Endometrial microvascular endothelial cells (primary cell): Measurements from ENCODE around the gene ATP2A3. TPM values are rescaled to one million over a fixed set of nuclear protein-coding genes. Genes with fewer than 3 reads are reported as not detected.

Source experiments
- in situ Hi-C: cut with HindIII; loops from 2 replicates; pipeline ENCODE4 v1.10.0; 2017; ENCODE audit warnings: low sequenced_read_pairs, low pct_unique_long_range_greater_than_20kb; ENCODE audit errors: inconsistent ontology term
- total RNA-seq: library from RNA; depleted of rRNA; stranded (reverse); fragments of >200 nt; gene quantifications from one replicate; pipeline ENCODE4 v1.2.3, GENCODE V29; 2015; ENCODE audit errors: inconsistent ontology term

Gene ATP2A3
- 0.84 TPM for total RNA-seq

DNA sequence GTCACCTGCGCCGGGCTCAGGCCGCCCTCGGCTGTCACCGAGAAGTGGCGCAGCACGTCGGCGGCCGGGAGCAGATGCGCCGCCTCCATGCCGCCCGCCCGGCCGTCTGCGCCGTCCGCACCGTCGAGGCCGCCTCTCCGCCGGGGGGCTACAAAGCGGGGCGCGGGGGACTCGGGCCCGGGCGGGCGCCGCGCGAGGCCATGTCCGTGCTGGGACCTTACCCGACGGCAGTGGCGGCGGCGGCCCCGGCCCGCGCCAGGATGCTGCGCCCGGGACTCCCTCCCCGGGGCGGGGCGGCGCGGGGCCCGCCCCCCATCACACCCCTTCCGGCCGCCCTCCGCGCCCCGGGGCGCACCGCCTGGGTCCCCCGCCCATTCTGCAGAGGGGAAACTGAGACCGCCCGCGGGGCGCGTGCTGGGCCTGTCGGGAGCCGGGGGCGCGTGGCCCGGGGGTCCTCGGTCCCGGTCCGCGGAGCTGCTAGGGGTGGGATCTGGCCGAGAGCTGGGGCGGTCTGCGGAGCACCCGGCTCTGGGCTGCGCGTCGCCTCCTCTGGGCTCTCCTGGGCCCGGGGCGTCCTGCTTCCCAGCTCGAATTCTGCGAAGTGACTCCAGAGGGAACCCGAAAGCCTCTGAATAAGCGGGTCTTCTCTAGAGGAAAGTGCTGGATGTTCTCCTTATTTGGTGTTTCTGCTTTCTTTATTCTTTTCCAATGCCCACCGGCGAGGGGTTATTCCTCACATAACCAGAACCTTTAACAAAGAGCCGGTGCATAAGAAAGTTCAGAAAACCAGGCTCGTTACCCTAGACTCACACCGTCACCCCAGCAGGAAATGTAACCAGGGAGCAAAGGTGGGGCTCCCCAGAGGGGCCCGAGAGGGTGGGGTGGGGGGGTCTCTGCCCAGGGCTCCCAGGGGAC, at the start of gene ATP2A3:
Gene ATP2A3 (minus strand): TSS at position 235 of the 915 bp plus-strand sequence. CDS start 146 bp downstream, at position 89.
- in situ Hi-C loops = no loop called here

DNA sequence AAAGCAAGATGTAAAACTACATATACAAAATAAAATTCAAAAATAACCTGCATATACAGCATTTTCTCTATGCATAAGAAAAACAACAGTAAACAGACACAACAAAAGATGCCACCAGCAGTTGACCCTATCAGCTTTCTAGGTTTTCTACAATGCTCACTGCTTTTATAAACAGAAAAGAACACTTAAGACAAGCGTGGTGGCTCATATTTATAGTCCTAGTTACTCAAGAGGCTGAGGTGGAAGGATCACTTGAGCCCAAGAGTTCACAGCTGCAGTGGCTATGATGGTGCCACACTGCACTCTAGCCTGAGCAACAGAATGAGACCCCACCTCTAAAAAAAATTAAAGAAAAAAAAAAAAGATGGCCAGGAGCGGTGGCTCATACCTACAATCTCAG, 46.5 kb upstream of the ATP2A3 start:
- in situ Hi-C loops = no loop called here

DNA sequence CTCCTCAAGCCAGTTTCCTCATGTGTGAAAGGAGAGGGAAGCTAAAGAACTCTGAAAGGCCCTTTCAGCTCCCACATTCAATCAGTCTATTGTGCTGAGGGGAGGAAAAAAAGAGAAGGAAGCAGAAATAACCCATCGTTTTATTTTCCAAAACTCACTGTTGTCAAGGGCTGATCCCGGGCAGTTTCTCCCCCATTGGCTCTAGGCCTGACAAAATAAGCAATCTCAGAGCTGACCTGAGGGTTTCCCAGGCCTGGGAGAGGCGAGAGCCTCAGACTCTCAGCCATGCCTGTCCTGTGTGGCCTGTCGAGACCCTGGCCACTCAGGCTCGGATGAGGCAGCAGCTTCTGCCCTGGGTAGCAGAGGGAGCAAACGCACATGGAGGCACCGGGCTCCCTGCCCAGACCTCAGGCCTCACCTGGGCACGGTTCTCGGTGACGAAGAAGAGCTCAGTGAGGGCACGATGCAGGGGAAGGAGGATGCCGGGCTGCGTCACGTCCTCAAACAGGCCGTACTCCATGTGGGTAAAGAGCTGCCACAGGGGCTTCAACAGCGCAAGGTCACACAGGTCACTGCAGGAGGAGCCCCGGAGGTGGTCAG, 45.0 kb upstream of the ATP2A3 start:
- in situ Hi-C loops = no loop called here

DNA sequence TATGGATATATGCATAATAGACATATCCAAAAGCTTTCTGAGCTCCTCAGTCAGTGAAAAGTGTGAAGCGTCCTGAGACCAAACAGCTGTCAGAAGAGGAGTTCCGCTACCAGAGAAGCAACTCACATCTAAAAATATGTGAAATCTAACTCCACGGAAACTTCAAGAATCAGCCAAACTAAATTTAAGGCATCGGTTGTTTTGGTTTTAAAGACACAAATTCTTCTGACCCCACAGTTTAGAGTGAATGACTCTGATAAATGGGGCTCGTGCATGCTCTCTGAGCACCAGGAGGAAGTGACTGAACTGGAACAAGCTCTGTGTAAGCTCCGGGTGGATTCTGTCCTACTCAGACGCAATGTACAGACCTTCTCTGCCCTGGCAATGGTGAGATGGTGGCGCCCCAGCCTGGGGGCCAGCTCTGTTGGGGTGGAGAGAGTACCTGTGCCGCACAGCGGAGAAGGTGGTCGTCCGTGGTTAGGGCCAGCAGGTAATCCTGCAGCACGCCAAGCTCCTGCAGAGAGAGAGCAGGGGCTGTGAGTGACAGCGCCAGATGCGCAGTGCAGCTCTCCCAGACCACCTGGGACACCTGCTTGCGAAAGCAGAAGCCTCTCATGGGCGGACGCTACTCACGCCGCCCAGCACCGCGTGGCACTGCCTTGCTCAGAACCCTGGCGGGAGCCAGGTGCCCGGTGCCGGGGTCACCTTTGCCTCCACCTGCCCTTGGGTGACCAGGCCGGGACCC, 44.4 kb upstream of the ATP2A3 start:
- in situ Hi-C loops = no loop called here

DNA sequence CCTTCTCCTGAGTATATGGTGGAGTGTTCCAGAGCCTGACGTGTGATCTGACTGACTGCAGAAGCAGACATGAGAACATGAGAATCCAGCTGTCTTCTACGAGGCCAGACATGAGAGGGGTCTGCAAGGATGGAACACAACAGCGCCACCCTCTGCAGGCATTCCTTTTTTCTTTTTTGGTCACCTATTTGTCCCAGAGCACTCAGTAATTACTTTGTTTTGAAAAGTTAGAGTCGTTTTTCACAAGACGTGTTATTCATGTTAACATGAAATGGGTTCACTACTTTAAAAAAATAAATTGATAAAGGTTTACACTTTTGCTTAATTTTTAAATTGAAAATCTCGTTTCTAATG, 43.8 kb upstream of the ATP2A3 start:
- in situ Hi-C loops = no loop called here

DNA sequence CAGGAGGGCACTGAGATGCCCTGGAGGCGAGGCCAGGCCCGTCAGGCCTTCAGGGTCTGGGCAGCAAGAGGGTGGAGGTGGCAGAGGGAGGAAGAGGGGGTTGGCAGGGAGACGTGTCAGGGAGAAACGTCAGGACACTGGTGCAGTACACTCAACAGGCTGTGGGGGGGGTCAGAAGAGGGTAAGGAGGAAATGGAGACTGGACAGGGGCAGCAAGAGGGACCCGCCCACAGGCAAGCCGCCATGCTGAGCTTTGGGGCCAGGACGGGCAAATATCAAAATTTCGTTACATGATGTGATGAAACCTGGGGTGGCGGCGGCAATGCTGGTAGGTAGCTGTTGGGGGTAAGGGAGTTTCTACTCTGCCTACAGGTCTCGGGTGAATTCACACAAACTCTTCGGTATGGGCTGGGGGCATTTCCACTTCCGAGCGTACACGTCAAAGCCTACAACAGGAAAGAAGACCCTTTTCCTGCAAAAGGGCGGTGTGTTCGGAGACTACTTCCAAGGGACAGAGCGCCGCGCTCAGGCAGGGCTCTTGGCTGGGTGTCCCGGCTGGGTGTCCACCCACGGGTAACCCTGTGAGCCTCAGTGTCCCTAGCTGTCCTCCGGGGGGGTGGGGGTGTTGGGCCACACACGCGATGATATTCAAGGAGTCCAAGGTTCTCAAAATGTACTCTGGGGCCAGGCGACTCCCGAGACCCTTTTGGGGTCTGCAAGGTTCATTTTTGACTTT, 43.3 kb upstream of the ATP2A3 start:
- in situ Hi-C loops = no loop called here

DNA sequence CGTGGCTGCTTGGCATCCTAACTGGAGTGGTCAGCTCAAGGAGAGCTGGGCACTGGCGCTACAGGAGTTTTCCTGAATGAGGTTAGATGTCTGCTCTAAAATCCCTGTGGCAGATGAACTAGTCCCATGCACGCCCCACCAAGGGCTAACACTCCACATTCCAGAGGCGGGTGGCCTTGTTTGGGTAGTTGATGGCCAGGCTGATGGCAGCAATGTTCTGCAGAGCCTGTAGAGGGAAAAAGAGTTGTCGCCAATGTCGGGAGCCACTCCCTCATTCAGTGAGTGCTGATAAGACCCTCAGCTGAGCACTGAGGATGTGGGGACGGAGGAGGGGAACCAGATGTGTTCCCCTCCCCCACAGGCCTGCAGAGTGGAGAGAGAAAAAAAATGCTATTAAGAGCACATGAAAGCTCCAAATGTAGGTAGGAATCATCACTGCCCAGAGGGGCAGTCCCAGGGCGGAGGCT, 42.5 kb upstream of the ATP2A3 start:
- in situ Hi-C loops = no loop called here

DNA sequence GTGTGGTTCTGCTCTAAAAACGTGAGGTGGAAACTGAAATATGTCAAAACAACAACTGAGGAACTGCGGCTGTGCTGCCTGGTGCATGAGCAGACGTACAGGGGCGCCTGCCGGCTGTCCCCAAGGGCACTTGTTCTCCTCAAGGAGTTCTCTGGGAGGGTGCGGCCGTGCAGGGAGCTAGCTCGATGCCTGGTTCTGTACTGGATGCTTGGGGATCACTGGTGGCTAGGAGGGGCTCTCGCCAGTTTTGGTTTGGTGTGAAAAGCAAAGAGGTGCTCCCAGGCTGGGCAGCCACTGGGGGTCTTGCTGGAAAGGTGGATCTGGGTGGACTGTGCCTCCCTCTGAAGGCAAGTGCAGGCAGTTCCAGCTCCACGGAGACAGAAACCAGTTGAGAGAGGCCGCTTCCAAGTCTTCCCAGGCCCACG, 41.9 kb upstream of the ATP2A3 start:
- in situ Hi-C loops = no loop called here

DNA sequence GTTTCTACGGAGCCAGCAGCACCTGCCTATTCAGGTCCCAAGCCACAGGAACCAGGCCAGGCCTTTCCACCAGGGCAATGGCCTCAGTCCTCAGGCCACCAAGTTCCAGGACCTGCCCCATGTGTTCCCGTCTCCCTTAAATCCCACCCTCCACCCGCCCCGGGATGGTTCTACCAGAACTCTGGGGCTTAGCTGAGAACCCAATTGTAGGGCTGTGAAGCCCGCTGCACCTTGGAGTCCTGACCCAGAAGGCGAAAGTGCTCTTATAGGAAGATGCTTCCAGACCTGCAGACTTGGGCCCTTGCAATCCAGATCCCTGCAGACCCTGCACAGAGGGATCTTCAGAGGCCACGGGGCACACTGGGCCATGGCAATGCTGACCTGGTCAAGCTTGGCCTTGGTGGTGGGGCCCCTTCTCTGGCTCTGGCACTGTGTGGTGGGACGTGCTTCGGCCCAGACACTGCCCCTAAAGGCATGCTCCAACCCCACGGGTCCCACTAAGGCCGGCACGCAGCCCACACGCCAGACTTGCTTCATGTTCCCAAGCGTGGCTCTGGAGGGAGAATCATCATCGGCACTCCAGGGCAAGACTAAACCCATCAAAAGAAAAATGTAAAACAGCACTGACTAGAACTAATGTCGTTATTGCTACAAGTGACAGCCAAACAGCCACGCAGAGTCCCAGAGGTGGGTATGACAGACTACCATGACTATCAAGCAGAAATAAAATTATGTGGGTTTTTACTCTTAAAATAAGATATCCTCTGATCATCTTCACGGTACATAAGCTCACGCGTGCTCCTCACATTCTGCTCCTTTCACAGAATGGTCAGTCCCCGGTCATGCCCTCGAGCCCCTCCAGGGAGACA, 41.3 kb upstream of the ATP2A3 start:
- in situ Hi-C loops = no loop called here

DNA sequence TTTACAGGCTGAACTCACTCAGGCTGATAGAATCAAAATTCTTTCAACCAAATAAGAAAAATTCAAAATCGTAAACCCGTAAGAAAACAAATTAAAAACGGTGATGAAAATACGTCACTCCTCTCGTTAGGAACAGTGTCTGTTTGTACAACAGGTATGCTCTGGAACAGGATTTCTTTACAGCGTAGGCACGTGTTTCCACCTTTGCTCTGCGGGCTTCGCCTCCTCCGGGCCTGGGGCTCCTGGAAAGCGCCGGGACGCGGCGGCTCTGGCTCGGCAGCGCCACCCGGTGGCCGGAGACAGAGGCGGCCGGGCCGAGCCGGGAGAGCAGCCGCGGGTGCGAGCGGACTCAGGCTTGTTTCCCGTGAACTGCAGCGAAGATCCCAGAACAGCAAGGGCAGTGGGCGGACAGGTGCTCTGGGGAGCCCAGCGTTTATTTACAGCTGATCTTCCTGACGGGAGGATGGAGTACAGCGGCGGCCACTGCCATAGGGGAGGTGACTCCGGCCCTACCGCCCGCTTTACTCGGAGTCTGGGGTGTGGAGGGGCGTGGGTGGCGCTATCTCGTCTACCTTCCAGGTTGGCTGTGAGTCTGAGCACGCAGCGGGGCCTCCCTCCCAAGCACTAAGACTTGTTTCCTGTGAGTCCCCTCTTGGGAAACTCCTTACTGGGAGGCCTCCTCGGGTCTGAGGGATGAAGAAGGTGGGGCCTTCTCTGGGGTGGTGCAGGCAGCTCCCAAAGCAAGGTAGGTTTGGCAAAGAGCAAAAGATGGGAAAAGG, 40.5 kb upstream of the ATP2A3 start:
- in situ Hi-C loops = no loop called here

DNA sequence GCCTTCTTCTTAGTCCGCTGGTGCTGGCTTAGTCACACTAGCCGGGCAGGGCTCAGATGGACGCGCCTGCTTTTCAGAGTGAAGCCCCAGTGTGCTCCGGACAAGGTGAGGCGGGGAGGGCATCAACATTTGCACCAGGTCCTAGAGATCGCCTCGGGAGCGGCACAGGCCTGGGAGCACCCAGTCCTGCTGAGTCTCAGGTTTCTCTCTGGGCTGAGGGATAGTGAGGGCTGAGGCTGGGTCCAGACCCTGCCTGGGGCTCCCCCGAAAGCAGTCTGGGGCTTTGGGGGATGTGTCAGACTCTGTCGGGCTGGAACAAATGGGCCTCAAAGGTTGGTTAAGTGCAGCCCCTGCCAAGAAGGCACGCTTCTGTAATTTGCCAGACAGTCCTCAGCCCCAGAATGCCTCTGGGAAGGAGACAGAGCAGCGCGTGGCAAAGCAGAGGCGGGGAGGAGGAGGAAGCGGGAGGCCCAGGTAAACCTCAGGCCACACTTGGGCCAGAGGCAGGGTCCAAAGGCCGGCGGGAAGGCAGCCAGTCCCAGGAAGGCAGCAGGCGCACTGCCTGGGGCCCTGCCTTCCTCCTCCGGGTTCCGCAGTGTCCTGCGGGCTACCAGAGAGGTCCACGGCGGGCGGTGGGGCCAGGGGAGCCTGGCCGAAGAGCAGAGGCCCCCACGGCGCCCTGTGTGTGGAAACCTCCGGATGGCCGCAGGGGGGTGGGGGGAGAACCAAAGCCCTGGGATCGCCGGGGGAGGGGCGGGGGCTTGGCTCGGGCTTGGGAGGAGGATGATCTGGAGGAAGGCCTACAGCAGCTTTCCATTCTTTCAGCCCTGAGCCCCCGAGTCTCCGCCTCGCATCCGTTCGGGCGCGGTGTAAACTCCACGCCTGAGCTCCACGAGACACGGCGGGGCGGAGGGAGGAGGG, 39.5 kb upstream of the ATP2A3 start:
- in situ Hi-C loops = no loop called here

DNA sequence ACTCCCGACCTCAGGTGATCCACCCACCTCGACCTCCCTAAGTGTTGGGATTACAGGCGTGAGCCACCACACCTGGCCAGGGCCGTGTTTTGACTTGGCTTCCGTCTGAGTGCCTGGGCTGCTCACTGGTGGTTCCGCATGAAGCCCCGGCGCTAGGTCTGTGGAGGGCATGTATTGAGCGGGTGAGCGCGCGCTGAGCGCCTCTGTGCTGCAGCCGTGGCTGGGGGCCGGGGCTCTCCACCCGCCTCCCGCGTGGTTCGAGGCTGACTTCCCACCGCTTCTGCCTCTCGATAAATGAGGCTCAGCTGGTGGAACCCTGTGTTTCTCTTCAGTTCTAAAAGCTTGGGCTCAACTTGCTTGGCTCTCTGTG, 38.9 kb upstream of the ATP2A3 start:
- in situ Hi-C loops = no loop called here

DNA sequence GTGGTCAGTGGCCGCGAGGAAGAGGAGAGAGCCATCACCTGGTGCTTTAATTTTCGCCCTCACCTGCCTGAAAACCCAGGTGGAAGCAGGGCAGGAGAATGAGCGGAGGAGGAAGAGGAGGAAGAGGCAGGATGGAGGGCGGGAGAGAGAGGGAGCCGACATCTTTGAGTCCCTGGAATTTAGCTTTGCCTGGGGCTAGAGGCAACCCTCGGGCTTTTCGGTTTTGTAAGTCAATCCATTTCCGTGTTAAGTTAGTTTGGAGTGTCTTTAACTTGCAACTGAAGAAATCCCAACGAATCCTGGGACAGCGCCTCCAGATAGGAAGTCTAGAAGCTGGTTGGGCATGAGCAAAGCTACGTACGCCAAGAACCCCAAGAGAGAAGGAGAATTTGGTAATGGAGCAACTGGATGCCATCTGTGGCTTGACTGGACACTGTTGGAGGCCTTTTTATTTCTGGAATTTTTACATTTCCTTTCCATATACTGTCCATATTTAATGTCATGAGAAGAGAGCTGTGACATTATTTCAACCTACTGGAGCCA, 36.9 kb upstream of the ATP2A3 start:
- in situ Hi-C loops = no loop called here

DNA sequence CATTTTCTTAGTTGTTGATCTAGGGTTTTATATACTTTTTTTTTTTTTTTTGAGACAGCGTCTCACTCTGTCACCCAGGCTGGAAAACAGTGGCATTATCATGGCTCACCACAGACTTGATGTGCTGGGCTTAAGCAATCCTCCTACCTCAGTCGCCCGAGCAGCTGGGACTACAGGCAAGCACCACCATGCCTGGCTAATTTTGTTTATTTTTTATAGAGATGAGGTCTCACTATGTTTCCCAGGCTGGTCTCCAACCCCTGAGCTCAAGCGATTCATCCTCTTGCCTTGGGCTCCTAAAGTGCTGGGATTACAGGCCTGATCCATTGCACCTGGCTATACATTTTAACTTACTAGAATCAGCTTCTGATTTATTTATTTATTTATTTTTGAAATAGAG, 34.2 kb upstream of the ATP2A3 start:
- in situ Hi-C loops = no loop called here

DNA sequence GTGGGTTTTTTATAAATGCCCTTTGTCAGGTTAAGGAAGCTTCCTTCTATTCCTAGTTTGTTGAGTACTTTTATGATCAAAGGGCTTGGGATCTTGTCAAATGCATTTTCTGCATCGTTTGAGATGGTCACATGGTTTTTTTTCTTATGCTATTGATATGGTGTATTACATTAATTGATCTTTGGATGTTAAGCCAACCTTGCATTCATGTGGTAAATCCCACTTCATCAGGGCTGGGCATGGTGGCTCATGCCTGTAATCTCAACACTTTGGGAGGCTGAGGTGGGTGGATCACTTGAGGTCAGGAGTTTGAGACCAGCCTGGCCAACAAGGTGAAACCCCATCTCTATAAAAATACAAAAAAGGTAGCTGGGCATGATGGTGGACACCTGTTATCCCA, 30.8 kb upstream of the ATP2A3 start:
- in situ Hi-C loops = no loop called here

DNA sequence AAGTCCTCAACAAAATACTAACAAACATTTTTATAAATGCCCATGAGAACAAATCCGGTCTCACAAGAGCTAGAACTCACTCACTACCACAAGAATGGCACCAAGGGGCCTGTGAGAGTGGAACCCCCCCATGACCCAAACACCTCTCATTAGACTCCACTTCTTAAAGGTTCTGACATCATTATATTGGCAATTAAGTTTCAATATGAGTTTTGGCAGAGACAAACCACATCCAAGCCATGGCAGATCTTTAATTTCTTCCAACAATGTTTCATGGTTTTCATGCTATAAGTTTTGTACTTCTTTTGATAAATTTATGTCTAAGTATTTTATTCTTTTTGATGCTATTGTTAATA, 30.0 kb upstream of the ATP2A3 start:
- in situ Hi-C loops = no loop called here
